Measurements from ENCODE around the gene RAB5IF.
A peak's percentile ranks its signal among the peaks of the same experiment; 100 is the strongest.

Gene RAB5IF

GRCh38 chr20:36582322-36582721, 23.3 kb upstream of the RAB5IF start:
- Histone ChIP-seq H3K36me3 (replicated peaks in 1 of 2; ENCODE audit: control insufficient read depth in 2 of 2, insufficient read depth in 2 of 2, low read length in 2 of 2) (peaks cover 46 to 89% of the 10 kb centered on the region in 2 donors), H3K18ac (ENCODE audit: low read length) (no peak overlapping the region), H2AFZ (ENCODE audit: low read length) (no peak overlapping the region), H4K8ac (ENCODE audit: low read depth, low read length) (no peak overlapping the region), H3K9me3 (replicated peaks in 1 of 2; ENCODE audit: control insufficient read depth in 2 of 2, insufficient read depth in 1 of 2, low read depth in 1 of 2, low read length in 2 of 2) (no peaks in the 10 kb centered on the region), H3K4me1 (ENCODE audit: control insufficient read depth in 2 of 2, insufficient read depth in 1 of 2, low read depth in 1 of 2, low read length in 2 of 2) (no peaks in the 10 kb centered on the region), H2BK12ac (ENCODE audit: low read length) (no peak overlapping the region), H3K14ac (ENCODE audit: low read length) (no peak overlapping the region), H2AK5ac (ENCODE audit: low read depth, low read length) (no peak overlapping the region), H3K27ac (replicated peaks; ENCODE audit: low read length) (no peak overlapping the region), H3K27me3 (ENCODE audit: control insufficient read depth in 3 of 3, insufficient read depth in 3 of 3, low read depth in 1 of 3, low read length in 3 of 3) (no peaks in the 10 kb centered on the region), H3K4me3 (ENCODE audit: low read length in 2 of 2) (no peak overlapping the region), H3K4me2 (ENCODE audit: insufficient read depth, low read length, poor library complexity, severe bottlenecking) (no peak overlapping the region), H4K91ac (ENCODE audit: low read depth, low read length, poor library complexity) (no peak overlapping the region), H3K4ac (ENCODE audit: low read length) (no peak overlapping the region), H3K9ac (ENCODE audit: low read depth, low read length, poor library complexity) (peak overlapping the region; percentile 63), H3K23ac (ENCODE audit: low read depth, low read length, poor library complexity) (no peak overlapping the region), H2BK120ac (ENCODE audit: low read depth, low read length) (no peak overlapping the region), H2BK5ac (ENCODE audit: low read length) (no peak overlapping the region), H2BK15ac (ENCODE audit: low read length) (no peak overlapping the region), H3K79me1 (ENCODE audit: low read depth, low read length) (peaks cover 21% of the 10 kb centered on the region)
- no peak for DNase-seq (ENCODE audit: low spot score)
- no CpG with 5 or more reads among the region's 4 CpGs for WGBS, 2 donors (ENCODE audit: extremely low coverage in 2 of 2, insufficient read length in 2 of 2, insufficient replicate concordance in 1 of 2)

DNA sequence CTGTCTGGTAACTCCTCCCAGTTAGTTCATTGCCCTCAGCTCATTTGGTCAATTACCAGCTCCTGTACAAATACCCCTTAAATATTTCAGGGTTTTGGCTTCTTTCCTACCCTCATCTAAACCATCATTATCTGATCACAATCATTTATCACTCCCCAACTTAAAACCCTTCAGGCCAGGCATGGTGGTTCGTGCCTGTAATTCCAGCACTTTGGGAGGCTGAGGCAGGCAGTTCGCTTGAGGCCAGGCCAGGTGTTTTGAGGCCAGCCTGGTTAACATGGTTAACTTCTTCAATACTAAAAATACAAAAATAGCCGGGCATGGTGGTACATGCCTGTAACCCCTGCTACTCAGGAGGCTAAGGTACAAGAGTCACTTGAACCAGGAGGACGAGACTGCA, 22.8 kb upstream of the RAB5IF start:
- Histone ChIP-seq H3K9me3 (replicated peaks in 1 of 2; ENCODE audit: control insufficient read depth in 2 of 2, insufficient read depth in 1 of 2, low read depth in 1 of 2, low read length in 2 of 2) (no peaks in the 10 kb centered on the region), H3K4me2 (ENCODE audit: insufficient read depth, low read length, poor library complexity, severe bottlenecking) (no peak overlapping the region), H3K4ac (ENCODE audit: low read length) (no peak overlapping the region), H3K27ac (replicated peaks; ENCODE audit: low read length) (no peak overlapping the region), H3K79me1 (ENCODE audit: low read depth, low read length) (peaks cover 21% of the 10 kb centered on the region), H3K36me3 (replicated peaks in 1 of 2; ENCODE audit: control insufficient read depth in 2 of 2, insufficient read depth in 2 of 2, low read length in 2 of 2) (peaks cover 47 to 91% of the 10 kb centered on the region in 2 donors), H3K18ac (ENCODE audit: low read length) (no peak overlapping the region), H2AFZ (ENCODE audit: low read length) (no peak overlapping the region), H2AK5ac (ENCODE audit: low read depth, low read length) (no peak overlapping the region), H3K27me3 (ENCODE audit: control insufficient read depth in 3 of 3, insufficient read depth in 3 of 3, low read depth in 1 of 3, low read length in 3 of 3) (no peaks in the 10 kb centered on the region), H3K4me3 (ENCODE audit: low read length in 2 of 2) (no peak overlapping the region), H3K9ac (ENCODE audit: low read depth, low read length, poor library complexity) (no peak overlapping the region), H3K14ac (ENCODE audit: low read length) (no peak overlapping the region), H4K91ac (ENCODE audit: low read depth, low read length, poor library complexity) (no peak overlapping the region), H3K23ac (ENCODE audit: low read depth, low read length, poor library complexity) (no peak overlapping the region), H3K4me1 (ENCODE audit: control insufficient read depth in 2 of 2, insufficient read depth in 1 of 2, low read depth in 1 of 2, low read length in 2 of 2) (no peaks in the 10 kb centered on the region), H2BK5ac (ENCODE audit: low read length) (no peak overlapping the region), H2BK12ac (ENCODE audit: low read length) (no peak overlapping the region), H2BK120ac (ENCODE audit: low read depth, low read length) (no peak overlapping the region), H4K8ac (ENCODE audit: low read depth, low read length) (no peak overlapping the region), H2BK15ac (ENCODE audit: low read length) (no peak overlapping the region)
- DNase-seq (ENCODE audit: low spot score): no peak
- WGBS, 2 donors (ENCODE audit: extremely low coverage in 2 of 2, insufficient read length in 2 of 2, insufficient replicate concordance in 1 of 2): no CpG with 5 or more reads among the region's 4 CpGs

DNA sequence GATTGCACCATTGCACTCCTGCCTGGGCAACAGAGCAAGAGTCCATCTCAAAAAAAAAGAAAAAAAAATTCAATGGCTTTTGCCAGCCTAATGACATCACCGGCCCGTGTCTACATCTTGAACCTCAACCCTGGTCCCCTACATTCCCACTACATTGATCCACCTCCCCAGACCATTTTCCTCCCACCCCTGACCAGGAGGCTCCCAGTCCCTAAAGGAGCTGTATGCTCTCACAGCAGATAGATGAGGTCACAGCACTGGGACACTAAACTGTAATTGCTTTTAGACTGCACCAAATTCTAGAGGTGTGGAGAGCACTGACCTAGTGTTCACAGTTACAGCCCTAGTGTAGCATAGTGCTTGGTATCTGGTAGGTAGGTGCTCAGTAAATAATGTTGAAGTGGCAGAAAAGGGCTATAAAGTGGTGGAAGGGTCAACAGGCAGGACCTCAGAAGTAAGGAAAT, 21.5 kb upstream of the RAB5IF start:
- Histone ChIP-seq H2BK5ac (ENCODE audit: low read length) (no peak overlapping the region), H3K27me3 (ENCODE audit: control insufficient read depth in 3 of 3, insufficient read depth in 3 of 3, low read depth in 1 of 3, low read length in 3 of 3) (no peaks in the 10 kb centered on the region), H3K4me1 (ENCODE audit: control insufficient read depth in 2 of 2, insufficient read depth in 1 of 2, low read depth in 1 of 2, low read length in 2 of 2) (no peaks in the 10 kb centered on the region), H2BK15ac (ENCODE audit: low read length) (no peak overlapping the region), H3K9me3 (replicated peaks in 1 of 2; ENCODE audit: control insufficient read depth in 2 of 2, insufficient read depth in 1 of 2, low read depth in 1 of 2, low read length in 2 of 2) (no peaks in the 10 kb centered on the region), H2BK12ac (ENCODE audit: low read length) (no peak overlapping the region), H3K23ac (ENCODE audit: low read depth, low read length, poor library complexity) (no peak overlapping the region), H3K4me2 (ENCODE audit: insufficient read depth, low read length, poor library complexity, severe bottlenecking) (no peak overlapping the region), H3K18ac (ENCODE audit: low read length) (no peak overlapping the region), H3K4ac (ENCODE audit: low read length) (no peak overlapping the region), H3K36me3 (replicated peaks in 1 of 2; ENCODE audit: control insufficient read depth in 2 of 2, insufficient read depth in 2 of 2, low read length in 2 of 2) (peaks cover 45 to 93% of the 10 kb centered on the region in 2 donors), H2BK120ac (ENCODE audit: low read depth, low read length) (no peak overlapping the region), H2AFZ (ENCODE audit: low read length) (no peak overlapping the region), H3K14ac (ENCODE audit: low read length) (no peak overlapping the region), H3K9ac (ENCODE audit: low read depth, low read length, poor library complexity) (no peak overlapping the region), H4K8ac (ENCODE audit: low read depth, low read length) (no peak overlapping the region), H3K4me3 (ENCODE audit: low read length in 2 of 2) (no peak overlapping the region), H3K79me1 (ENCODE audit: low read depth, low read length) (peaks cover 16% of the 10 kb centered on the region), H3K27ac (replicated peaks; ENCODE audit: low read length) (no peak overlapping the region), H4K91ac (ENCODE audit: low read depth, low read length, poor library complexity) (no peak overlapping the region), H2AK5ac (ENCODE audit: low read depth, low read length) (no peak overlapping the region)
- DNase-seq (ENCODE audit: low spot score): no peak
- WGBS, 2 donors (ENCODE audit: extremely low coverage in 2 of 2, insufficient read length in 2 of 2, insufficient replicate concordance in 1 of 2): no CpG with 5 or more reads among the region's 2 CpGs

DNA sequence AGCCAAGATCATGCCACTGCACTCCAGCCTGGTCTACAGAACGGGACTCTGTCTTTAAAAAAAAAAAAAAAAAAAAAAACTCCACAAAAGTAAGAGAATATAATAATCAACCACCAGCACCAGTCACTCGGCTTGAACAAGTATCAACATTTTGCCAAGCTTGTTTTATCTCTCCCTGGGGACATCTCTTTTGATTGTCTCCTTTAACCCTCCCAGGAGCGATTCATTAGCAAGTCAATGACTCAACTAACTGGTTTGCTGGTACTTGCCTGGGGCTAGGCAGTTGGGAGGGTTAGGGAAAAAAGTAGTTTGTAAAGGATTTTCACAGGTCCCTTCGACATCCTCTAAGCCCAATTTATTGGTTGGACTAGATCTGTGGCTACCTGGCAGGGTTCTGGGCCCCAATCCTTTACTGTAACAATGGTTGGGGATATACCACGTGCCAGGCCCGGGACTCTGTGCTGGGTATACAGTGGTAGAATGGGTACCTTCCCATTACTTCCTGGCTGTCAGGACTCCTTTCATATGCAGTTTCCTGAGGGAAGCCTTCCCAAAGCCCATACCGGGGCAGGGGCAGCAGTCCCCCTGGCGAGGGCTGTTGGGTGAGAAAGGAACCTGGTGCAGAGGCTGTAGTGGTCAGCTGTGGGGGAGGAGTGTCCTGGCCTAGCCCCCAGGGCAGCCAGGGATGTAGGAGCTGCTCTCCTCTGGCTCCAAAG, 20.0 kb upstream of the RAB5IF start:
- Histone ChIP-seq H3K4me2 (ENCODE audit: insufficient read depth, low read length, poor library complexity, severe bottlenecking) (no peak overlapping the region), H4K91ac (ENCODE audit: low read depth, low read length, poor library complexity) (no peak overlapping the region), H3K36me3 (replicated peaks in 1 of 2; ENCODE audit: control insufficient read depth in 2 of 2, insufficient read depth in 2 of 2, low read length in 2 of 2) (peaks cover 36 to 92% of the 10 kb centered on the region in 2 donors), H2BK15ac (ENCODE audit: low read length) (no peak overlapping the region), H2BK5ac (ENCODE audit: low read length) (peak overlapping the region; percentile 15), H3K23ac (ENCODE audit: low read depth, low read length, poor library complexity) (no peak overlapping the region), H3K14ac (ENCODE audit: low read length) (no peak overlapping the region), H3K27ac (replicated peaks; ENCODE audit: low read length) (no peak overlapping the region), H3K4ac (ENCODE audit: low read length) (no peak overlapping the region), H3K9ac (ENCODE audit: low read depth, low read length, poor library complexity) (no peak overlapping the region), H4K8ac (ENCODE audit: low read depth, low read length) (no peak overlapping the region), H2BK120ac (ENCODE audit: low read depth, low read length) (no peak overlapping the region), H2BK12ac (ENCODE audit: low read length) (no peak overlapping the region), H3K9me3 (replicated peaks in 1 of 2; ENCODE audit: control insufficient read depth in 2 of 2, insufficient read depth in 1 of 2, low read depth in 1 of 2, low read length in 2 of 2) (no peaks in the 10 kb centered on the region), H3K4me1 (ENCODE audit: control insufficient read depth in 2 of 2, insufficient read depth in 1 of 2, low read depth in 1 of 2, low read length in 2 of 2) (no peaks in the 10 kb centered on the region), H3K4me3 (ENCODE audit: low read length in 2 of 2) (no peak overlapping the region), H2AFZ (ENCODE audit: low read length) (no peak overlapping the region), H2AK5ac (ENCODE audit: low read depth, low read length) (no peak overlapping the region), H3K27me3 (ENCODE audit: control insufficient read depth in 3 of 3, insufficient read depth in 3 of 3, low read depth in 1 of 3, low read length in 3 of 3) (no peaks in the 10 kb centered on the region), H3K79me1 (ENCODE audit: low read depth, low read length) (peaks cover 11% of the 10 kb centered on the region), H3K18ac (ENCODE audit: low read length) (no peak overlapping the region)
- no peak for DNase-seq (ENCODE audit: low spot score)
- WGBS, 2 donors (ENCODE audit: extremely low coverage in 2 of 2, insufficient read length in 2 of 2, insufficient replicate concordance in 1 of 2): no CpG with 5 or more reads among the region's 8 CpGs
